ENCODE data around the gene IP6K3. TPM values are rescaled to one million over a fixed set of nuclear protein-coding genes. Genes with fewer than 3 reads are reported as not detected.

IP6K3 gene
- total RNA-seq, 5 donors from 2014 or later (not counting 1 experiment from before 2014, with no cell fraction given) = not detected

DNA sequence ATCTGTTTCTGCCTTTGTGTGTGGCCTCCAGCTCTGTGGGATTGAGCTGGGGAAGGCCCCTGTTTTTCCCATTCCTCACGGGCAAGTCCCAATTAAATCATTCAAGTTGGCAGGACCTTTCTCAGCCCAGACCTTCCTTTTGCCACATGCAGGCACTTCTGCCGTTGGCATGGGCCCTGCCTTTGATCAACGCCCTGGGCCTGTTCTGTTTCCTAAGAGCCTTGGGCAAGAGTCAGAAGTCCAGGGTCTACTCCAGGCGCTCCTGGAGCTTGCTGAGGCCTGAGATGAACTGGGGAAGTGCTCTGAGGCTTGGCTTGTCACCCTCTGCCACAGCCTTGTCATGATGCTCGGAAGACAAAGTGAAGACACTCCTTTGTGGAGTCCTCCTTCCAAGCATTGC is 7.1 kb downstream of the IP6K3 start:
- no peak overlapping the region for H3K4me3 Mint-ChIP-seq
- H3K4me1 Mint-ChIP-seq = peaks cover 2 to 6% (median 3%) of the 10 kb centered on the region in 3 donors
- POLR2A ChIA-PET = no interaction called here
- H3K9me3 Mint-ChIP-seq = no peaks in the 10 kb centered on the region
- no peak overlapping the region for H3K27ac Mint-ChIP-seq
- DNase-seq = no peak
- H3K9me3 ChIP-seq = no peaks in the 10 kb centered on the region
- CTCF ChIA-PET = interaction anchor here in 1 of 2 donors (0.7 kb wide), 1 partner anchor 316 kb away, joined by 3 read pairs; no protein-coding TSS in a partner anchor
- WGBS (ENCODE audit: insufficient coverage) = 71% methylated on average over 4 of the region's 5 CpGs
- H3K4me3 ChIP-seq (ENCODE audit: control insufficient read depth in 1 of 2, extremely low read depth in 1 of 2, low read length in 1 of 2) = no peak overlapping the region
- no peaks in the 10 kb centered on the region for H3K36me3 ChIP-seq (ENCODE audit: control insufficient read depth in 2 of 2, extremely low read depth in 1 of 2, insufficient read depth in 1 of 2, low read length in 1 of 2)
- H3K36me3 Mint-ChIP-seq = no peaks in the 10 kb centered on the region
- H3K27ac ChIP-seq (ENCODE audit: low read length) = no peak overlapping the region
- H3K27me3 Mint-ChIP-seq = peaks cover 10 to 18% of the 10 kb centered on the region in 2 donors
- no peak for ATAC-seq (replicated peaks in 1 of 4)
- peaks cover 0 to 5% of the 10 kb centered on the region in 2 experiments for H3K4me1 ChIP-seq (ENCODE audit: control insufficient read depth in 1 of 2, extremely low read depth in 1 of 2, insufficient read depth in 2 of 2, low read length in 2 of 2)
- peaks cover 0 to 37% of the 10 kb centered on the region in 2 experiments for H3K27me3 ChIP-seq (replicated peaks in 1 of 2; ENCODE audit: control insufficient read depth in 2 of 2, extremely low read depth in 1 of 2, insufficient read depth in 2 of 2, low read length in 1 of 2)

- H3K9me3 Mint-ChIP-seq = no peaks in the 10 kb centered on the region
- H3K36me3 ChIP-seq (ENCODE audit: control insufficient read depth in 2 of 2, extremely low read depth in 1 of 2, insufficient read depth in 1 of 2, low read length in 1 of 2) = no peaks in the 10 kb centered on the region
- H3K4me3 ChIP-seq (ENCODE audit: control insufficient read depth in 1 of 2, extremely low read depth in 1 of 2, low read length in 1 of 2) = no peak overlapping the region
- no peaks in the 10 kb centered on the region for H3K36me3 Mint-ChIP-seq
- H3K27me3 Mint-ChIP-seq = peaks cover 10 to 15% of the 10 kb centered on the region in 2 donors
- POLR2A ChIA-PET = no interaction called here
- ATAC-seq (replicated peaks in 1 of 4) (no peak), DNase-seq (no peak)
- WGBS (ENCODE audit: insufficient coverage) = 93% methylated on average over 5 of the region's 5 CpGs
- peaks cover 0 to 31% of the 10 kb centered on the region in 2 experiments for H3K27me3 ChIP-seq (replicated peaks in 1 of 2; ENCODE audit: control insufficient read depth in 2 of 2, extremely low read depth in 1 of 2, insufficient read depth in 2 of 2, low read length in 1 of 2)
- no peaks in the 10 kb centered on the region for H3K9me3 ChIP-seq
- H3K4me3 Mint-ChIP-seq = no peak overlapping the region
- H3K4me1 Mint-ChIP-seq = no peaks in the 10 kb centered on the region
- no peak overlapping the region for H3K27ac Mint-ChIP-seq
- no peak overlapping the region for H3K27ac ChIP-seq (ENCODE audit: low read length)
- CTCF ChIA-PET = interaction anchor here in 1 of 2 donors (0.7 kb wide), 1 partner anchor 317 kb away, joined by 3 read pairs; no protein-coding TSS in a partner anchor
- H3K4me1 ChIP-seq (ENCODE audit: control insufficient read depth in 1 of 2, extremely low read depth in 1 of 2, insufficient read depth in 2 of 2, low read length in 2 of 2) = no peaks in the 10 kb centered on the region
These were observed 7.8 kb downstream of the IP6K3 start for GRCh38 chr6:33738879-33739278.

DNA sequence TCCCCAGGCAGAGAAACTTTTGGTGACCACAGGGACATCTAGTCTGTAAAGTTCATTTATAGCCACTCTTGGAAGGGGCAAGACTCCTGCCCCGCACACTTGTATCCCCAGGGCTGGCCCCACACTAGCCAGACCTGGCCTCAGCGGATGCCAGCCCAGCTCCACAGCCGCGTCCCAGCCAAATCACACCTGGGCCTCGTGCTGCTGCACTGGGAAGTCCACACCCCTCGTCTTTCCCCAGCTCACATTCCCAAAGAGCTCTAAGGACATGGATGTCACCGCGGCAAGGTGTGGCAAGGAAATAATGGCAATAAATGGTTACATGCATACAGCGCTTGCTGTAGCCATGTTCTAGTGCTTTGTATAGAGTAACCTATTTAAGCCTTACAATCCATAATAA is 8.6 kb downstream of the IP6K3 start:
- H3K9me3 Mint-ChIP-seq = no peaks in the 10 kb centered on the region

DNA sequence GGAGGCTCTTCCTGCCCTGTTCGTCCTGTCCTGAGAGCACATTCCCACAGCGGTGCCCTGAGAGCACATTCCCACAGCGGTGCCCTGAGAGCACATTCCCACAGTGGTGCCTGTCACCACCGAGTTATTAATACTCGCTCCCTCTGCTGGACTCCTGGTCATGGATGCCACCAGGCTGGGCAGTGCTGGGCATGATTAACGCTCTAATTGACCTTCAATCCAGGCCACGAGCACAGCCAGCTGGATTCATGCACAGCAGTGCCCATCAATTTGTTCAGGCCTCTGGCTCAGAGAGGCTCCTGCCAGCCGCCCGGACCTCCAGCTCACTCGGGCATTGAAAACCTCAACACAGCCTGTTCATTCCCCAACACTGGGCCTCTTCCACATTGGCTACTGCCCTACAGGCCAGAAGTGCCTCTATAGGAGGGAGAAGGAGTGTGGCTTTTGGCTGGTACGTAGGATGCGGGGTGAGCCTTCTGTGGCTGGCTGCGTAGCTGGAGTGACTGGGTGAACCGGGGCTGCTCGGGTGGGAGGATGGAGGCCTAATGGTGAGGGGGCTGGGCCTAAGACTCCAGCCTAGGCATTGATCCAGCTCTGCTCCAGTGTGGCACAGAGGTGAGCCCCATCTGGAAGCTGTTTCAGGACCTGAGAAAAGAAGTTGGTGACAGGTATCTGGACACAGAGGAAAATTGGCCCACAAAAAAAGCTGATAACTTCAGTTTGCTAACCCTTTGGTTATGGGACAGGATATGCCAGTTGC is 9.3 kb downstream of the IP6K3 start:
- H3K27ac Mint-ChIP-seq = no peak overlapping the region
- peaks cover 3 to 4% of the 10 kb centered on the region in 2 donors for H3K27me3 Mint-ChIP-seq
- no peaks in the 10 kb centered on the region for H3K9me3 Mint-ChIP-seq
- no peak overlapping the region for H3K4me3 Mint-ChIP-seq
- peaks cover 0 to 32% of the 10 kb centered on the region in 2 experiments for H3K27me3 ChIP-seq (replicated peaks in 1 of 2; ENCODE audit: control insufficient read depth in 2 of 2, extremely low read depth in 1 of 2, insufficient read depth in 2 of 2, low read length in 1 of 2)
- CTCF ChIA-PET = no interaction called here
- H3K4me1 Mint-ChIP-seq = no peaks in the 10 kb centered on the region
- DNase-seq (no peak), ATAC-seq (replicated peaks in 1 of 4) (no peak)
- WGBS (ENCODE audit: insufficient coverage) = 90% methylated on average over 11 of the region's 15 CpGs
- H3K27ac ChIP-seq (ENCODE audit: low read length) = no peak overlapping the region
- H3K4me1 ChIP-seq (ENCODE audit: control insufficient read depth in 1 of 2, extremely low read depth in 1 of 2, insufficient read depth in 2 of 2, low read length in 2 of 2) = no peaks in the 10 kb centered on the region
- no peak overlapping the region for H3K4me3 ChIP-seq (ENCODE audit: control insufficient read depth in 1 of 2, extremely low read depth in 1 of 2, low read length in 1 of 2)
- no peaks in the 10 kb centered on the region for H3K36me3 ChIP-seq (ENCODE audit: control insufficient read depth in 2 of 2, extremely low read depth in 1 of 2, insufficient read depth in 1 of 2, low read length in 1 of 2)
- no peaks in the 10 kb centered on the region for H3K9me3 ChIP-seq
- POLR2A ChIA-PET = no interaction called here
- no peaks in the 10 kb centered on the region for H3K36me3 Mint-ChIP-seq

More for the DNA sequence above, 8.6 kb downstream of the IP6K3 start:
- ChIA-PET POLR2A (no interaction called here), CTCF (no interaction called here)
- Histone ChIP-seq H3K36me3 (ENCODE audit: control insufficient read depth in 2 of 2, extremely low read depth in 1 of 2, insufficient read depth in 1 of 2, low read length in 1 of 2) (no peaks in the 10 kb centered on the region), H3K9me3 (no peaks in the 10 kb centered on the region), H3K4me1 (ENCODE audit: control insufficient read depth in 1 of 2, extremely low read depth in 1 of 2, insufficient read depth in 2 of 2, low read length in 2 of 2) (no peaks in the 10 kb centered on the region), H3K27ac (ENCODE audit: low read length) (no peak overlapping the region), H3K27me3 (replicated peaks in 1 of 2; ENCODE audit: control insufficient read depth in 2 of 2, extremely low read depth in 1 of 2, insufficient read depth in 2 of 2, low read length in 1 of 2) (peaks cover 0 to 29% of the 10 kb centered on the region in 2 experiments), H3K4me3 (ENCODE audit: control insufficient read depth in 1 of 2, extremely low read depth in 1 of 2, low read length in 1 of 2) (no peak overlapping the region)
- peaks cover 10 to 11% of the 10 kb centered on the region in 2 donors for H3K27me3 Mint-ChIP-seq
- H3K4me1 Mint-ChIP-seq = no peaks in the 10 kb centered on the region
- H3K36me3 Mint-ChIP-seq = no peaks in the 10 kb centered on the region
- no peak overlapping the region for H3K4me3 Mint-ChIP-seq
- 96% methylated on average over 4 of the region's 9 CpGs for WGBS (ENCODE audit: insufficient coverage)
- ATAC-seq (replicated peaks in 1 of 4) (no peak), DNase-seq (no peak)
- H3K27ac Mint-ChIP-seq = no peak overlapping the region

DNA sequence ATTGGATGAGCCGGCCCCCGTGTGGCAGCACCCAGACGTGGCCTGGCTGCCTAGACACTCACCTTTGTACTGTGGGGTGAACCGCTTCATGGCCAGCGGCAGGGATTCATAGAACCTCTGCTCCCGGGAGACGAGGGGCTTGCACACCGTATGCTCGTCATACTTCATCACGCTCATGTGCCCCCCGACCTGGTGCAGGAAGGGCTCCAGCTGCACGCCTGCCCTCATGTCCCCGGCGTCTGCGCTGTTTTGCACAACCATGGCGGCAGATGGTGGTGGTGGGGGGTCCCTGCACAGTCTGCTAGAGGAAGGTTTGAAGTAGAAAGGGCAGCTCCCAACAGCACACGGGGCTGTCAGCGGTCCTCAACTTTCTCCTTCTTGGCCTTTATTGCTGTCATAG is 11.5 kb downstream of the IP6K3 start:
- no peaks in the 10 kb centered on the region for H3K4me1 ChIP-seq (ENCODE audit: control insufficient read depth in 1 of 2, extremely low read depth in 1 of 2, insufficient read depth in 2 of 2, low read length in 2 of 2)
- DNase-seq = no peak
- CTCF ChIA-PET = no interaction called here

DNA sequence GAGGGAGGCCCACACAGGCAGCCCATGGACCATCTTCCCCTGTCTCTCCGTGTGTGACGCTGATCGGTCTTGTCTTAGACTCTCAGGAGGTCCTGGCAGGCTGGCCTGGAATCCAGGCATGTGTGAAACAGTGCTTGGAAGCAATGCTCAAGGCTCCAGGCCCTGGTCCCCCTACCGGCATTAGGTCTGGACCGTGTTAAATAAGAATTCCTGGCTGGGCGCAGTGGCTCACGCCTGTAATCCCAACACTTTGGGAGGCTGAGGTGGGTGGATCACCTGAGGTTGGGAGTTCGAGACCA is 13.0 kb downstream of the IP6K3 start:
- H3K4me3 Mint-ChIP-seq = no peak overlapping the region
- Histone ChIP-seq H3K4me1 (ENCODE audit: control insufficient read depth in 1 of 2, extremely low read depth in 1 of 2, insufficient read depth in 2 of 2, low read length in 2 of 2) (no peaks in the 10 kb centered on the region), H3K4me3 (ENCODE audit: control insufficient read depth in 1 of 2, extremely low read depth in 1 of 2, low read length in 1 of 2) (no peak overlapping the region), H3K36me3 (ENCODE audit: control insufficient read depth in 2 of 2, extremely low read depth in 1 of 2, insufficient read depth in 1 of 2, low read length in 1 of 2) (no peaks in the 10 kb centered on the region), H3K27me3 (replicated peaks in 1 of 2; ENCODE audit: control insufficient read depth in 2 of 2, extremely low read depth in 1 of 2, insufficient read depth in 2 of 2, low read length in 1 of 2) (peaks cover 0 to 23% of the 10 kb centered on the region in 2 experiments), H3K9me3 (no peaks in the 10 kb centered on the region), H3K27ac (ENCODE audit: low read length) (no peak overlapping the region)
- ChIA-PET POLR2A (no interaction called here), CTCF (no interaction called here)
- 100% methylated on average over 3 of the region's 8 CpGs for WGBS (ENCODE audit: insufficient coverage)
- no peaks in the 10 kb centered on the region for H3K9me3 Mint-ChIP-seq
- no peaks in the 10 kb centered on the region for H3K27me3 Mint-ChIP-seq
- ATAC-seq (replicated peaks in 1 of 4) (no peak), DNase-seq (no peak)
- peaks cover 0 to 4% (median 0%) of the 10 kb centered on the region in 3 donors for H3K4me1 Mint-ChIP-seq
- H3K36me3 Mint-ChIP-seq = no peaks in the 10 kb centered on the region
- H3K27ac Mint-ChIP-seq = no peak overlapping the region

More for the DNA sequence above, 11.5 kb downstream of the IP6K3 start:
- ATAC-seq (replicated peaks in 1 of 4) = no peak
- Histone ChIP-seq H3K4me3 (ENCODE audit: control insufficient read depth in 1 of 2, extremely low read depth in 1 of 2, low read length in 1 of 2) (no peak overlapping the region), H3K9me3 (no peaks in the 10 kb centered on the region), H3K36me3 (ENCODE audit: control insufficient read depth in 2 of 2, extremely low read depth in 1 of 2, insufficient read depth in 1 of 2, low read length in 1 of 2) (no peaks in the 10 kb centered on the region), H3K27me3 (replicated peaks in 1 of 2; ENCODE audit: control insufficient read depth in 2 of 2, extremely low read depth in 1 of 2, insufficient read depth in 2 of 2, low read length in 1 of 2) (peaks cover 0 to 32% of the 10 kb centered on the region in 2 experiments), H3K27ac (ENCODE audit: low read length) (no peak overlapping the region)
- Mint-ChIP-seq H3K4me3 (no peak overlapping the region), H3K27ac (no peak overlapping the region), H3K4me1 (no peaks in the 10 kb centered on the region), H3K36me3 (no peaks in the 10 kb centered on the region), H3K27me3 (no peaks in the 10 kb centered on the region), H3K9me3 (no peaks in the 10 kb centered on the region)
- POLR2A ChIA-PET = no interaction called here
- 79% methylated on average over 16 of the region's 18 CpGs for WGBS (ENCODE audit: insufficient coverage)
